Stimulated activated CD4-positive, alpha-beta T cell treated with anti-CD3 and anti-CD28 coated beads, TNF-alpha, amount 100 ng/mL, for 48 hours (primary cell): ENCODE measurements around the gene ZNF774.
"Not testable (repeated sequence)": the region's sequence is repeated elsewhere in the genome, so short reads cannot be mapped to it uniquely, and the experiment has no call there.

Experiments used
- DNase-seq, 3 donors: peaks; one replicate each; pipeline ENCODE4 v3.0.0-alpha.2; 2020; ENCODE audit warnings: low read depth in 3 of 3

The ZNF774 gene

GRCh38 chr15:90352107-90352893, at the start of gene ZNF774:
ZNF774 (plus strand) TSS chr15:90352284; CDS start chr15:90354661, 2,377 bp downstream.
- peak; percentile 79 to 89 (median 82) for DNase-seq

DNA sequence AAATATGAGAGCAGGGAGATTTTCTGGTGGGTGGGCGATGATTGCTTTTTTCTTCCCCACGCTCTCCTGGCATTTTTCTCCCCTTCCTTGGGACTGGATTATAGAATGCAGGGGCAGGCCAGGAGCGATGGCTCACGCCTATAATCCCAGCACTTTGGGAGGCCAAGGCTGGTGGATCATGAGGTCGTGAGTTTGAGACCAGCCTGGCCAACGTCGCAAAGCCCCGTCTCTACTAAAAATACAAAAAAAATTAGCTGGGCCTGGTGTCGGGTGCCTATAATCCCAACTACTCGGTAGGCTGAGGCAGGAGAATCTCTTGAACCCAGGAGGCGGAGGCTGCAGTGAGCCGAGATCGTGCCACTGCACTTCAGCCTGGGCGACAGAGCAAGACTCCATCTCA, 46.7 kb upstream of the ZNF774 start:
- not testable (repeated sequence) for DNase-seq

- DNase-seq = no peak
Observed at GRCh38 chr15:90305932-90306331, 46.2 kb upstream of the ZNF774 start.

DNA sequence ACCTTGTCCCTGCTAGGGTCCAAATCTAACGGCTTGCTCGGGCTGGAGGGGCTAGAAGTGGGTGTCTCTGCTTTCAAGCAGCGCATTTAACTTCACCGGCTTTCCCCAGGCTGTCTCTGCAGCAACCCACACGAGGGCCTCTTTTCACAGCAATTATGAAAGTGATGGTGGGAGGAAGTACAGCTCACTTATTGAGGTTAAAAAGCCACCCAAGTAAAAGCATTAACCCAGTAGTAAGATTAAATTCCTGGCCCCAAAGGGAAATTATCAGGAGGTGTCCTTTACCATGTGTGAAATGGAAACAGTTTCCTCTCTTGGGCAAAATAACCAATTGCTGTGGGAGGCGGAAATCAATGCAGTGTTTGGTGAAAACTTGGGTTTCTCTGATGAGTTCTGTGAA, 45.5 kb upstream of the ZNF774 start:
- peak in 1 of 3 donors; percentile 23 for DNase-seq

- no peak for DNase-seq
Observed at GRCh38 chr15:90307661-90308060, 44.4 kb upstream of the ZNF774 start.

DNA sequence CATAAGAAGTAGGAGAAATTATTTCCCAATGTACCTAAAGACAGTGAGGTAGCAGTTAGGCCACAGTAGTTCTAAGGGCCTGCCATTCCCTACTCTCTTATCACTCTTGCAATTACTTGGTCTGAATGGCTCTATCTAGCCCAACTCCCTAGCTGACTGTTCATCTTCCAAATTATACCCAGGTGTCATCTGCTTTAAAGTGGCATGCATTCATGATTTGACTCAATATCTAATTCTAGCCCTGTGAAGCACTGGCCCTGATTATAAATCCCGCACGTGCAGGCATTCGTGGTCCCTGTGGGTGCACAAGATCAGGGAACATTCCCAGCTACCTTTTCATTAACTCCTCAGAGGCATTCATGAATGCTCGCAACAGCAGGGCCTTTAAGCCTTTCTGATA, 43.1 kb upstream of the ZNF774 start:
- DNase-seq = no peak

GRCh38 chr15:90315278-90315982, 36.7 kb upstream of the ZNF774 start:
- DNase-seq = no peak

GRCh38 chr15:90316139-90316538, 35.9 kb upstream of the ZNF774 start:
- no peak for DNase-seq

DNA sequence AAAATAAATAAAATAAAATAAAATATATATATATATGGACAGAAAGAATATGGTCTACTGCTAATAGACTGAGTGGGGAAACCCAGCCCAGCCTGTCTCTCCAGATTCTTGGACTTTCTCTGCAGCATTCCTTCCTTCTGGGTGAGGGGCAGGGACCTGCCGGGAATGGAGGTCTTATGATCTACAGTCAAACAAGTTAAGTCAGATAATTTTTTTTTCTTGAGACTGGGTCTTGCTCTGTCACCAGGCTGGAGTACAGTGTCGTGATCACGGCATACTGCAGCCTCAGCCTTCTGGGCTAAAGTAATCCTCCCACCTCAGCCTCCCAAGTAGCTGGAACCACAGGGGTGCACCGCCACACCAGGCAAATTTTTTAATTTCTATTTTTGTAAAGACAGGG, 33.5 kb upstream of the ZNF774 start:
- no peak for DNase-seq

DNA sequence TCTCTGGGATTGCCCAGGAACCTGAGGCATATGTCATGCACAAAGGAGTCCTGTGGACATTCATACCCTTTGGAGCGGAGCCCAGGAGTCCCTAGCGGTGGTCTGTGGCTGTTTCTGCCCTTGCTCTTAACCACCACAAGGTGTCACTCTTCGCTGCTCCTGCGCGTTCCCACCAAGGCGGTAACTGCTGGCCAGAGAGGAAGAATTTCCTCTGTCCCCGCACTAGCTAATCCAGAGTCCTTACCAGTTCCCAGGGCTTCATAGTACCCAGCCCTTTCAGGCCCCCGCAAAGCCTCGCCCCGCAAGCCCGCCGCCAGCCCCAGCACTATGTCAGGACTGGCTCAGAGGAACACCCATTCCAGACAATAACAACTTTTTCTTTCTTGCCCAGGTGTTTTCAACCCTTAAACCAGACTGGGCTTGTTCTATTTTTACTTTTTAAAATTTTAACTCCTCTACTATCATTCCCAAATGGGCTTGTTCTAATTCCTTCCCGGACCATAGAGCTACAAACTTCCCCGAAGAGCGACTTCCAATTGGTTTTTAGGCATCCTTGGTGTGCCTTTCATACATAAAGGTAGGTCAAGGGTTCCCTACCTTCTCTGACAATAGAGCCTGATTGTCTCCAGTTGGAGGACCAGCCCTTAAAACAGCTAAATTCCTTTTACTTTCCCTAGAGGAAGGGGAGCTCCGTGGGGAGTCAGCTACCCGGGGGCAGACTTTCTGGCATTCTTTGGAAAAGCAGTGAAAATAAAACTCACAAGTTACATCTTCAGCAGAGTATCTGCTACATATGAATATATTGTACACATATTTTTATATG, 31.8 kb upstream of the ZNF774 start:
- DNase-seq = peak; percentile 39 to 54 (median 41)

- DNase-seq = no peak
Observed at GRCh38 chr15:90320885-90321278, 31.2 kb upstream of the ZNF774 start.

GRCh38 chr15:90322538-90322937, 29.5 kb upstream of the ZNF774 start:
- DNase-seq = no peak

DNA sequence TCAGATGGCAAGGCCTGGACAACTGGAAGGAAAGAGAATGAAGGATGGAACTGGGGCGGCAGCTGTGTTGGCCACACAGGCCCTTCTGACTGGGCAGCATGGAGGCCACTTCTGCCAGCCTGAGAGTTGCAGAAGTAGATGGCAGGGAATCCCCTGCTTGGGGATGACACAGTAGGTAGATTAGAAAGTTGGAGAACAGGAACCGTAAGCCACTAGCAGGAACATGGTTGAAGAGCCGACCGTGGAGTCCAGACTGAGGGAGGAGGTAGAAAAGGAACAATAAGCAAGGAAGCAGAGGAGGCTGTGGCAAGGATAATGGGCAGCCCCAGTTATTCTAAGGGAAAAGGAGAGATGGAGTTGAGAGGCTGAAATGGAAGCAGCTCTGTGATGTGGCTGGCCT, 26.4 kb upstream of the ZNF774 start:
- no peak for DNase-seq

DNA sequence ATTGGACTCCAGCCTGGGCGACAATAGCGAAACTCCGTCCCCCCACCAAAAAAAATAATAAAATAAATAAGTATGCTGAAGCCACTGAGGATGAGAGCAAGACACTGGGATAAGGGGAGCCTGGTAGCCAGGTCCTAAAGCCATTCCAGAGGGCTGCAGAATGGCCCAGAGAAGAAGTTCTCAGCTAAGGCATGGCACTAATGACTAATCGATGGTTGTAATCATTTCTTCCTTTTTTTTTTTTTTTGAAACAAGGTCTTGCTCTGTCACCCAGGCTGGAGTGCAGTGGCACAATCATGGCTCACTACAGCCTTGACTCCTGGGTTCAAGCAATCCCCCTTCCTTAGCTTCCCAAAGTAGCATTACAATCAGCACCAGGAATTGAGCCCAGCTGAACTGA, 25.6 kb upstream of the ZNF774 start:
- no peak for DNase-seq

DNA sequence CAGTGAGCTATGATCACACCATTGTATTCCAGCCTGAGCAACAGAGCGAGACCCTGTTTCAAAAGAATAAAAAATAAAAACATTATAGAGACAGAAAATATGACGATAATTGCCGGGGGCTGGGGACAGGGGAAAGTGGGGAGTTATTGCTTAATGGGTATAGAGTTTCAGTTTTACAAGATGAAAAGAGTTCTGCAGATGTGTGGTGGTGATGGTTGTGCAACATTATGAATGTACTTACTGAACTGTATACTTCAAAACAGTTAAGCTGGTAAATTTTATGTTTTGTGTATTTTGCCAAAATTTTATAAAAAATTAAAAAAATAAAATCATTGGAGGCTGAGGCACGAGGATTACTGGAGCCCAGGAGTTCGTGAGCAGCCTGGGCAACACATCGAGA, 24.8 kb upstream of the ZNF774 start:
- DNase-seq = no peak

- no peak for DNase-seq
Observed at GRCh38 chr15:90334304-90334731, 17.8 kb upstream of the ZNF774 start.

DNA sequence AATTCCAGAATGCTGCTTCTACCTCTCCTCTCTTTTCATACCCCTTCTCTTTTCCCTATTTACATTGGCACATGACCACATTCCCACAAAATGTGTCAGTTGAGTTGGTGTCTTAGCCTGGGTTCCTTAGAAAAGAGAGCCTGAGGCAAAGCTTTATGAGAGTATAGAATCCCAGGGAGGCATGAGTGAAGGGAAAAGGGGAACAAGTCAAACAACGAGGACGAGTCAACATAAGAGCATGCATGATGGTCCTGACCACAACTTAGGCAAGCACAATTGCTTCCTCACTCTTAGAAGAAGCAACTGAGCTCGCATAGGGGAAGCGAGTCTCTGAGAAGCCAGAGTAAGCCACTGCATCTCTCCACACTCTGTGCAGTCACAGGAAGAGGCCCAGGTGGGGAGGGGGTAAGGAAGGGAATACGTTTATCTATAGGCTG, 15.4 kb upstream of the ZNF774 start:
- DNase-seq = no peak

- no peak for DNase-seq
Observed at GRCh38 chr15:90337256-90337655, 14.8 kb upstream of the ZNF774 start.

GRCh38 chr15:90338532-90338931, 13.6 kb upstream of the ZNF774 start:
- DNase-seq = no peak

DNA sequence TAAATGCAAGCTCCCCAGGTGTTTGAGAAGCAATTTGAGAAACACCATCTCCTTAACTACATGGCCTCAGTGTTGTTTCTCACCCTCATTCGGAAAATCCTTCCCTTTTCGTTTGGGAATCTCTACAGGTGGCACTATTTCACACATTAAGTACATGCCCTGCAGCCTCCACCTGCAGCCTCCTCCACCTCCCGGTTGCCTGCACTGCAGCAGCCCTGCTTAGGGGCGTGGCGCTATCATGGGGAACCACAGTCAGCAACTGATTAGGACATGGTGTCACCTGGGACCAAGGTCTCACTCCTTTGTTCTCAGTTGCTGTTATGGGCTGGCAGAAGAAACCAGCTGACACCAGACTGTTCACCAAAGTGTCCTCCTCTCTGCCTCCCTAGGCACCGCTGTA, 11.7 kb upstream of the ZNF774 start:
- no peak for DNase-seq

DNA sequence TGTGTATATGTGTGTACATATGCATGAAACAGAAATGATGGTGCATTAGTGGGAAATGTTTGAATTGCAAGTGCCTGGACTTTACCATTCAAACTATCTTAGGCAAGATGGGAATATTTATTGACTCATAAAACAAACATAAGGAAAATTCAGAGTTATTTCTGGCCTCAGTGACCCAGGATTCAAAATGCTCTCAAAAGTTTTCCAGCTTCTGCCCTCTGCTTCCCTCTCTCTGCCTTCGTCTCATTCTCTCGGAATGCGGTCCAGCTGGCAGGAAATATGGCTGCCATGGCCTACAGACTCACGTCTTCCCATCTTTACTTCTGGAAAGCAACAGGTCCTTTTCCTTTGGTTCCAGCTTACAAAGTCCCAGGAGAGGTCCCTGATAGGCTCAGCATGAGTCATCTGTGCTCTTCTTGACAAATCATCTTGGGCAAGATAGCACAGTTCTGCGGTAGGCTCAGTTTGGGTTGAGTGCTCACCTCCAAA, 8.7 kb upstream of the ZNF774 start:
- no peak for DNase-seq

GRCh38 chr15:90344662-90345061, 7.4 kb upstream of the ZNF774 start:
- DNase-seq = no peak
